Measurements from ENCODE around the gene INO80.

Gene INO80

DNA sequence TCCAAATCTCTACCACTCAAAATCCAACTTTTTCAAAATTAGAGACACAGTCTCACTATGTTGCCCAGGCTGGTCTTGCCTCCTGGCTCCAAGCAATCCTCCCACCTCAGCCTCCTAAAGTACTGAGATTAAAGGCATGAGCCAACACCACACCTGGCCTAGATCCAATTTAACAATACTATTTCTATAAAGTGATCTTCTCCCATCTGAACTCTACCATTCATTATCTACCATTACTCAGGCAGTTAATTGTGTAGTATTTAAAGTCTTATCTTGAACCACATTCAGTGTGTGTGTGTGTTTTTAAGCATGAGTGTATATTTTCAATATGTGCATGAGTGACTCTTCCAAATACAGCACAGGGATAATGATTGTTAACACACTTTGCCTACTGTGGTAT is 77.0 kb downstream of the INO80 start:
- DNase-seq: no peak

DNA sequence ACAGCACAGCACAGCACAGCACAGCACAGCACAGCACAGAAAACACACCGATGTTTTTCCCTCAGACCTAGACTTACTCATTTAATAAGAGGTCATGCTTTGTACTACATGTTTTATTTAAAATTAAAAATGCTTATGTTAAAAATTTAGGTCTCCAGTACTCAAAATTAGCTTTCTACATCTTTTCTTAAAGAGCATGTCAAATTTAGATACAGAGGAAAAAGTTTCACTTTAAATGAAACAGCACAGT is 84.1 kb downstream of the INO80 start:
- no peak for DNase-seq

DNA sequence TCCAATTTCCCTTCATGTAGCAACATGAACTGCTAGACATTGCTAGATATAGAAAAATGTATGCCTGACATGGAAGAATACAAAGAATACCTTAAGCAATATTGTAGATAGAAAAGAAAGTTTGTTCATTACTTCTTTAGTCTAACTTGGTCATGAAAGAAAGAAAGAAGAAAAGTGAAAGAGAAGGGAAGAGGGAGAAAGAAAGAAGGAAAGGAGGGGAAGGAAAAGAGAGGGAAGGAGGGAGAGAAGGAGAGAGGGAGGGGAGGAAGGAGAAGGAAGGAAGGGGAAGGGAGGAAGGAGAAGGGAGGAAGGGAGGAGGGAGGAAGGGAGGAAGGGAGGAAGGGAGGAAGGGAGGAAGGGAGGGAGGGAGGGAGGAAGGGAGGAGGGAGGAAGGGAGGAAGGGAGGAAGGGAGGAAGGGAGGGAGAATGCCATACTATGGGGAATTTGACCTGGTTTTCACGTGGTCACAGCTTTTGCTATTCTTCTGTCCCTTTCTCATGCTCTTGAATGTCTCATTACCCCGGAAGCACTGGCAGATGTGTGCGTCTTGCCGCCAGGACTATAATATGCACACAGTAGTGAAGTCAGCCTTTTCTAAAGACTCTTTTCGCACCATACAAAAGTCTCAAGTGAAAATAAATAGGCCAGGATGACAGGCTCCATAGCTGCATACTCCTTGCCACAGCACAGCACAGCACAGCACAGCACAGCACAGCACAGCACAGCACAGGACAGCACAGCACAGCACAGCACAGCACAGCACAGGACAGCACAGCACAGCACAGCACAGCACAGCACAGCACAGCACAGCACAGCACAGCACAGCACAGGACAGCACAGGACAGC is 84.6 kb downstream of the INO80 start:
- no peak for DNase-seq

DNA sequence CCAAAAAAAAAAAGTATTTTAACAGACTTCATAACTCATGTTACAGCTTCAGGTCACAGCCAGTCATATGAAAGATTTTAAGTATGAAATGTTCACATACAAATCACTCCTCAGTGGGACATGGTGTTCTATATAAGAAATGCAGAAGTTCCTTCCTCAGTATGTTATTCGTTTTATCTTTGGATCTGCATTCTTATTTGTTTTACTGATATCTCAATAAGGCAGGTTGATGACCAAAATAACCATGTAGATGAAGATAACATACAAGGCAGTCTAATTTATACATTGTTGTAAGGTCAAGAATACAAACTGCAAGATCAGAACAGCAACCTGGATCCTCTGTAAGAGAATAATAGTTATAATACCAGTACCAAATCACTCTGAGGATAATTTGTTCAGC is 87.2 kb downstream of the INO80 start:
- no peak for DNase-seq

DNA sequence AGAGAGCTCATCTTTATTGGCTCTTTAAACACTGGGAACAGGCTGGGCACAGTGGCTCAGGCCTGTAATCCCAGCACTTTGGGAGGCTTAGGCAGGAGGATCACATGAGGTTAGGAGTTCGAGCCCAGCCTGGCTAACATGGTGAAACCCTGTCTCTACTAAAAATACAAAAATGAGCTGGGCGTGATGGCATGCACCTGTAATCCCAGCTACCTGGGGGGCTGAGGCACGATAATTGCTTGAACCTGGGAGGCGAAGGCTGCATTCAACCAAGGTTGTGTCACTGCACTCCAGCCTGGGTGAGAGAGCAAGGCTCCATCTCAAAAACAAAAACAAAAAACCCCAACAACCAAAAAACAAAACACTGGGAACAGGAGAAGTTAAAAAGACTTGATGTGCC is 90.7 kb downstream of the INO80 start:
- no peak for DNase-seq

DNA sequence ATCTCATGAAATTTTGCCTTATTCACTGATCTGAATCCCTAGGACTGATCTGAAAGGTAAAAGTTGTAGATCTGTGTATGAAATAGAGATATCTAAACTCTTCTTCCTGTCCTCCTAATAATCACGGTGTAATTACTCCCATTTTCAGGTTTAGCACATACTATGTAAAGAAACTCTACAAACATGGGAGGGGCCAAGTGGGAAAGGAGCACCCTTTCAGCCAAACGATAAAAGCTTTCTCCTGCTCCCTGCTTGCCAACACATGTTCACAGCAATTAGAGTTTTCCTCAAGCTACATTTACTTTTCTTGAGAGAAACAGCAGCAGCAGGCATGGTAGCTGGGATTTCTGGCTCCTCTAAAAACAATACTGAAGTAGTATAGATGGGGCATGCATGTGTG is 91.2 kb downstream of the INO80 start:
- no peak for DNase-seq

DNA sequence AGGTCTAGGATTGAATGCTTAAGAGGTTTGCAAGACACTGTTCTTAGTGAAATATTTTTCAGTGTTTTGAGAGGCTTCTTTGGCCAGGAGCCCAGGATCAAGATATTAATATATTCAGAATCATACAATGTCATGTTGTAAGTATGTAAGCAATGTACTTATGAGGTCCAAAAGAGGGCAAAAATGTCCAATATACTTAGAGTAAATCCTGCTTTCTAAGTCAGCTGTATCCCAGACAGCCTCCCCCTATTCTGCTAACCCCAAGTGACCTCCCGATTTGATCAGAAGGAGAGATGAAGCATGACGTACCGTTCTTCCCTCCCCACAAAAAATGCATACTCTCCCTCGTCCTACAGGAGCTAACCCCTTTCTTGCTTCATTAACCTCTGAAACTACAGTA is 91.9 kb downstream of the INO80 start:
- no peak for DNase-seq

DNA sequence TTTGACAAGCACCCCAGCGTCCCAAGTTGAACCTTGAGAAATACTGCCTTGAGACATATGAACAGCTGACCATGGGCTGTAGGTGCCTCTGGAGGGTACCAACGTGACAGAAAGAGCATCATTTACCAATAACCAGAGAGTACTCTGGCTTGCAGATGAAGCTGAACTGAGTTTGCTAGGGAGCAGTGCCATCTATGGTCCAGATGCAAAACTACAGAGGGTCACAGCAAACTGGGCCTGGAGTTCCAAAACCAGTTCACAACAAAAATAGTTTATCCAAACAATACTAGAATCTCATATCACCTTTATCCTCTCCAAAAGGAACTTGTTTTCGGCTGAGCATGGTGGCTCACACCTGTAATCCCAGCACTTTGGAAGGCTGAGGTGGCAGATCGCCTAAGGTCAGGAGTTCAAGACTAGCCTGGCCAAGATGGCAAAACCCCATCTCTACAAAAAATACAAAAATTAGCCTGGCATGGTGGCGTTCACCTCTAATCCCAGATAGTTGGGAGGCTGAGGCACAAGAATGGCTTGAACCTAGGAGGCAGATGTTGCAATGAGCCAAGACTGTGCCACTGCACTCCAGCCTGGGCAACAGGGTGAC is 93.5 kb downstream of the INO80 start:
- DNase-seq: peak in 3 of 5 experiments; percentile 8 to 60 (median 15)

DNA sequence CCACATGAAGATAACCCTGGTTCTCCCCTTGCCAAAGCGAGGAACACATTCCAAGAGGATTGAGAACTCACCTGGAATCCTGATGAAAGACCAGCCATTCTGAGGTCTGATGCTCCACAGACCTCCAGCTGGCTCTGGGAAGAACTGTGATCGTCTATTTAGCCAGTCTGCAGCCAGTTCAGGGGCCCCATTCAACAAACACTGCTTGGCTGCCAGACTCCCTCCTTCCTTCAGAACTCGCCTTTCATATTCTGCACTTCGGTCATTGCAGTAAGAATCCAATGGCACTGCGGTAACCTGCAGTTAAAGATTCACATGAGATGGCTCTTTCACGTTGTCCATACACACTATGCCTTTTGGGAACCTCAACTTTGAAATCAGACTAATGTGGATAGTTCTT is 95.3 kb downstream of the INO80 start:
- DNase-seq: no peak

DNA sequence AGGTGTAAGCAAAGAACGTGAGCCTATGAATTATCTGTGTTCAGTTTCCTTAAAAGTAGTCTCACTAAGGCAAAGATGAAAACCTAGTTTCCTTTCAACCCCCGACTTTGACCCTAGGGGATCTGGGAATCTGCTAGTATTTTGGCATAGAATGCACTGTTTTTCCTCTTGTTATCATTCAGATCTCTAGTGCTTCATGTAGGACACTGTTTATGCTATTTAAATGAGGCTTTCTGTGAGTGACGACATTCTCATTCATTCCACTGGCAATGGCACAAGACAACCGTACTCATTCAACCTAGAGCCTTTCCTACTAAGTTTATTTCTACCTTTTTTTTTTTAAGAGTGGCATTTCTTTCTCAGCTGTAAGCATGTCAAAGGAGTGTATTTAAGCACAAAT is 95.8 kb downstream of the INO80 start:
- DNase-seq: no peak

DNA sequence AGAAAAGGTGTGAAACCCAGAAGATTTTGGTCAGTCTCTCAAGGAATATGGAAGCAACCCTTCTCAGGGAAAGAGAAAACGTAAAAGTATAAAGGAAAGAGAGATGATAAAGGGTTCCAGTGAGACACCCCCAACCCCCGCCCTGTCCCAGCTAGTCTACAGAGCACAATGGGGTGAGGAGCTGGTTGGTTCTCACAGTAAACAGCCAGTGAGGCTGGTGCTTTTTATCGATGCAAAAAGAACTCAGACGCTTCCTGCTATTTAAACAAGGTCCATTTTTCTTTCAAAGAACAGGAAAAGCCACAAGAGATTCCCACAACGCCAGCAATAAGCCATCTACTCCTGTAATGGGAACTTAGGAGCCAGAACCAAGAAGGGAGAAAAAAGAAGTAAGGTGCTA is 96.9 kb downstream of the INO80 start:
- no peak for DNase-seq

DNA sequence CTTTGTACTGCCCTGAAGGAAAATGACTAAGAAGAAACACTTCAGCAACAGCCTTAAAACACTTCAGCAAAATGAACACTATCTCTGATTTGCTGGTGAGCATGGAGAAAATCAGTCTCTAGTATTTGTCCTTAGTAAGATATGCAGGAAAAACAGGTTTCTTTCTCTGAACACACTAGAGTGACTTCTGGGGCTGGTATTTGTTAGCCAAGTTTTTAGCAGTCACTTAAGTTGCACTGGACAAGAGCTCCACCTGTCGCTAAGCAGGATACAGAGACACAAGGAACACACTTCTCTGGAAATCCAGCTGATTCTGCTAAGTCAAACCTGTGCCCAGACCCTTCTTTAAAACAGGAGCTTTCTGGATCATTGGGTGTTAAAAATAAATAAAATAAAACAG is 97.5 kb downstream of the INO80 start:
- no peak for DNase-seq

DNA sequence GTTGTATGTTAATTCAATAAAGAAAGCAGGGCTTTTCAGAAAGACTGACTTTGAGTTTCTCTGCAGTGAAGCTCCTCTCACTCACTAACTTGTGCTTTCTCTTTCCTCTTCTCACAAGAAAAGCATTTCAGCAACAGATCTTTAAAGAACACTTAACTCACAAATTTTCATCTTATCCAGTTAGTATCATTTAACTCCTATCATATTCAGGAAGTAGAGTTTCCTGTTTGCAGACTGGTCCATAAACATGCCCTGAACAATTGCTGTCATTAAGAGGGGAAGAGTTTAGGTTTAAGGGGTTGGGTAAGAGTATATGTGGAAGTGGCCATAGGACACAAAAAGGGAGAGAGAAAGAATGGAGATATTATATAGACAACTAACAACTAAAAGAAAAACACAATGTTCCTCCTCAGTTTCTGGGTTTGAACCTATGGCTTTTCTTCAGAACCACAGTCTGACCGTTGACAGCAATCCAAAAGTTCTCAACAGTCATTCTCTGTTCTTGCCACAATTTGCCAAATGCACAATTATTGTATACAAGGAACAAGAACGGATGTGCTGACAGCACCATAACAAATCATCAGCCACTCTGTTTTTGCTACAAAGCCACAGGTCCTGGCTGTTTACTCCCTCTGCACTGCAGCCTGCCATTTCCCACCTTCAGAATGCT is 98.9 kb downstream of the INO80 start:
- peak in 1 of 5 experiments; percentile 30 for DNase-seq

DNA sequence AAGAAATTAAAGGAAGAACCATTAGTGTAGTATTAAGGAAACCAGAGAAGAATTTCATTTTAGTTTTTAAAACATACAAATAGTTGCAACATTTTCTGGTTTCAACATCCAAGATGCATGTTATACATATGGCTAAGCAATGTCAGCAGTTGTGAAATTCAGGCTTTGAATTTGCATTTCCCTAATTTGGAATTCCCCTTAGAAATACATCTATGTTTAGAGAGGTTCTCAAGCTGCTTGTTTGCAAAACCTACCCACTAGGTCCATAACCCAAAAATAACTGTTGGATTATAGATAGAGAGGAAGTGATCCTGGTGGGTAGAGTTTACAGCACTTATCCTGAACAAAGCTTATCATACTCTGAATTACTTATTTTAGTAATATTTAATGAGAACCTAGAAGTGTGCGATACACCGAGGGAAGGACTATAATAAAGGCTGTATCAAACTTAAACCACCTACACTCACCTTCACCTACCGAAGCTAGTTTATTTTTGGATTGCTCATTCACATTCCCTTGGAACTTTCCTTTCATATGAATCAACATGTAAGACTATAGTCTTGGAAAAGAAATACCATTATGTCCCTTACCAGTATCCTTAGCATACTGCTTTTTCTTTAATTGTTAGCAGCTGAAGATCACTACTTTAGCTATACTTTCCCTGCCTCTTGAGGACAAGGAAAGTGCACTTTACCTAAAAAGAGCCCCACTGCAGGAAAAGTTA is 102.2 kb downstream of the INO80 start:
- no peak for DNase-seq

DNA sequence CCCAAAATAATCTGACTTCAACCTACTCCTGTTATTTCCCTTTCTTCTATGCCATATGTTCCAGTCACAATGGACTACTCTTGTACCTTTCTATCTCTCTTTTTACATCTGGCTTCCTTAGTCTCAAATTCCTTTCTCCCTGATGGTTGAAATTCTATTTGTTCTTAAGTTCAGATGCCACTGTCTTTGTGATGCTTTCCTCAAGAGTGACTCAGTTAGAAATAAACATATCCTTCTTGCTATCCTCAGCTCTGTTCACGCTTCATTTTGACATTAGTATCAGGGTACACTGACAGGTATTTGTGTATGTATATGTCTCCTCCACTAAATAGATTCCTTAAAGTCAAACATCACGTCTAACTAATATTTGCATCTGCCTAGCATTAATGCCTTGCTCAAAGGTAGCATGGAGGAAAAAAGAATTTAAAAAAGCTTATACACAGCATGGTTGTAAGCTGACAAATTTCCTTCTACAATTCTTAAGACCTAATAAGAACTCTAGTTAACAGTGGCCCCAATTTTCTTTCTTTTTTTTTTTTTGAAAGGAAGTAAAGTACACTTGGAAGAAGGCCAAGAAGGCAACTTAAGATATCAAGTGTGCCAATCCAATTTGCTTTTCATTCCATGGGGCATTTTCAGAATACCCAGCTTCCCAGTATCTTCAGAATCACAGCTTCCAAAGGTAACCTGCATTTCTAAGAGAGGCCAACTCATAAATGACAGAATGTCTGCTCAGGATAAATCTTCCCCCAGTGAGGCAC is 104.8 kb downstream of the INO80 start:
- no peak for DNase-seq

DNA sequence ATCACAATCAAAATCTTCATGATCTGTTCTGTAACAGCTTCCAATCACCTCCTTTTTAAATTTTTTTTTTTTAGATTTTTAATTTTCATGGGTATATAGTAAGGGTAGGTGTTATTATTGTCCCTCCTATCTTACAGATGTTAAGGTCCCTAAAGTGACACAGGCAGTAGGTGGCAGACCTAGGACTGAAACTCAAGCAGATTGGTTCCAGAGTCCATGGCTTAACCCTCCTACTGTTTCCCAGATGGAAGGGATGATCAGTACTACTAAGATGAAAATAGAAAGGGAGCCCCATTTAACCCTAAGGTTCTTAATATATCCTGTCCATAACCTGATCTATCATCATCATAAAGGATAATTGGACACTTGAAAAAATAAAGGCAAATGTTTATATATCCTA is 105.7 kb downstream of the INO80 start:
- no peak for DNase-seq

DNA sequence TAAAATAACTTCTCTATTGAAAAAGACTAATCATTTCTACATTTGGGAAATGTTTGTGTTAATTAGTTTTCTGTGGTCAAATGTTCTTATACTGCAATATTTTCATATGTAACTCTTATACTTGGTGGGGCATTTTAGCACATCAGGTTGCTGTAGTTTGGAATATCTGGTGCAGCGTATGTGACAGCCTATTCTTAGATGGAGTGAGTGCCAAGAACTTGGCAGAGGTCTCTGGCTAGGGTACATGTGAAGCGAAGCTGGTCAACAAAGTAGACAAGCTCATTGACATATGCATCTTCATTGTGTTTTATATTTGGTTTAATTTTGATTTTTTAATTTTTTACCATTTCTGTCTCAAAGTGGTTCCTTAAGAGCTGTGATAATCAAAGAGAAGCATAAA is 109.6 kb downstream of the INO80 start:
- no peak for DNase-seq

DNA sequence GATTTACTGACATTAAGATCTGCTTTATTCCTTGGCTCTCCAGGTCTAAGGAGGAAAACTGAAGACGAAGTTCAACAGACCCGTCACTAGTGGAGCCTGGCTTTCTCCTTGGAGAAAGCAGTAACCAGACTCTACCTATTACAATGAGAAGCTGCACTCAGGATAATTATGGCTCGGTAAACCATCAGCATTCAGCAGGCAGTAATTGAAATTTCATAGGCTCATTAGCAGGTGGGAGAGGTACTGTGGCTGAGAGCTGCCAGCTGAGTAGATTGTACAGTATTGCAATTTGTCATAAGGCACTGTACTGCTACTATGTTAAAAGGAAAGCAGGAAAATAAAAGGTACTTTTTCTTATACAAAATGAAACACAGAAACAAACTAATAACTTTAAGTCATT is 111.6 kb downstream of the INO80 start:
- DNase-seq: no peak

DNA sequence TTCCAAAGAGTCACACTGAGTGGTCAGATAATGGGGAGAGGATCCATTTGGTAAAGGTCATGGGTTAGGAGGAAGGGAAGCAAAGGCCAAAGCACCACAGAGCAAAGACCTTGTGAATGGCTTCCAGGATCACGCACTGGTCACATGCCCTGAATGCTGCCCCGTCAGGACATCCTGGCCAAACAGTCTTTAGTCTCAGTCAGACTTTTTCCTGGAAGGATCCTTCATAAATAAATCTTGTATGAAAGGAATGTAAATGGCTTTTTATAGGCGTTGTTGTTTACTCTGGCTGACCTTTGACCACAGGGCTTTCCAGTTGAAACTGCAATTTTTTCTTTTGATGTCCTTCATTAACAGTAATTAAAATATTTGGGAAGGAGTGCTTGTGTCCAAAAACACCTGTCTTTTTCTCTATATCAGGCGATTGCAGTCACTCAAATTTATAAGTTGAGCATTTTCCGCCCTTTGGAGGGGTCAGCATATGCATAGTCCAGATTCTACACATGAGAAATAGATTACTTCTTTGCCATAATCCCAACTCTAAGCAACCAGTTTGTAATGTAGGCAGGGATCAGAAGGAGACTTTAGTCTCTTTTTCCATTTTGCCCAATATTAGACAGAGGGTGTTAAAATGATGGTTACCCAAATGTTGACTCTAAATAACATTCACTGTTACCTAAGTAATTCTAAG is 114.4 kb downstream of the INO80 start:
- DNase-seq: no peak

DNA sequence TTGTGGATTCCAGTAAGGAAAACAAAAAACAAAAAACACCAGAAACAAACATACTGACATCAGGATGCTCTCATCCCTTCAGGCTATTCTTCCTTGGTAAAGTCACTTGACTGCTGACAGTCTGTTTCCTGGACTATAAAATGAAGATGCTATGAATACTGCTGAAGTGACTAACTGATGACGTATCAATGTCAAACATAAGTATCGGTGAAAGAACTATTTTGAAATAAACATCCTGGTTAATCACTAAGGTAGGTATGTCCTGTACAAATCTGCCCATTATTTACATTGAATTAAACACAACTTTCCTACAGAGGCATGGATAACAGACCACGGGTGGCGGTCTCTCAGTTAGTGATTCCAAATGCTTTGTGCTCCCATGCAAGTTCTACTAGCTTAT is 116.9 kb downstream of the INO80 start:
- no peak for DNase-seq

DNA sequence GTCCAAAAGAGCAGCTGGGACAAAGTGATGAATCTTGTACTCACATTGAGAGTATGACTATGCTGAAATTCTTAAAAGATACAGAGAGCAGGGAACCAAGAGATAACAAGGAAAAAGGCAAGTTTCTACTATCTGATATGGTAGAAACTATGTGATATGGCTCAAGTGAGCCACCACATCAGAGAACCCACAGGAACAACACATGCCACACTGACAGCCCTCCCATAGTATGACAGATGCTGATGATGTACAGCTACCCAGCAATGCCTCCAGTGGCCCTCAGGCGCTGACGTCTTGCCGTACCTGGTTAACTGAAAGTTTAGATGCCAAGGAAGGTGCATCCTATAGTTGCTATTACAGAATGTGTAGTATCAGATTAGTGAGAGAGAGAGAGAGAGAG is 120.4 kb downstream of the INO80 start:
- peak in 2 of 5 experiments; percentile 5 to 40 for DNase-seq

DNA sequence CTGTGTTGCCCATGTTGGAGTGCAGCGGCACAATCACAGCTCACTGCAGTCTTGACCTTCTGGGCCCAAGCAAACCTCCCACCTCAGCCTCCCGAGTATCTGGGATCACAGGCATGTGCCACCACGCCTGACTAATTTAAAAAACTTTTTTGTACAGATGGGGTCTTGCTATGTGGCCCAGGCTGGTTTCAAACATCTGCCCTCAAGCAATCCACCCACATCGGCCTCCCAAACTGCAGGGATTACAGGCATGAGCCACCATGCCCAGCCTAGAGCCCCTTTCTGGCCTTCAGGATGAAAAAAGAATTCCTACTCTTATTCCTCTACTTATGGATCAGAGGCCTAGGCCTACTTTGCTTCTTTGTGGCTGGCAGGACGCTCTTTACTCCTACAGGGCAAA is 123.3 kb downstream of the INO80 start:
- DNase-seq: no peak

All from T-helper 2 cell (primary cell).